A673 (cell line): ENCODE data around the gene TSEN2. TPM values are rescaled to one million over a fixed set of nuclear protein-coding genes. Genes with fewer than 3 reads are reported as not detected.

ENCODE experiments used
- BruUV-seq: library from RNA; stranded (reverse); fragments of 400-500 nt; replicated peaks from 2 replicates; lab custom pipeline; 2021; lab: Mats Ljungman, UMichigan
- CTCF ChIA-PET: fragments of 300-600 bp; sonication (Branson Sonifier 250); formaldehyde crosslinking; loops from one replicate; lab custom pipeline; 2022; ENCODE audit warnings: antibody characterized with exemption; lab: Charles Lee
- POLR2A ChIA-PET: fragments of 300-600 bp; sonication (Branson Sonifier 250); formaldehyde crosslinking; loops from one replicate; lab custom pipeline; 2022; ENCODE audit warnings: antibody characterized with exemption; ENCODE audit not compliant: low non-redundant PET; lab: Charles Lee
- DNase-seq: peaks from one replicate; pipeline ENCODE4 v3.0.0-alpha.2; 2015; ENCODE audit warnings: low spot score
- H3K27ac ChIP-seq: fragments of 200-600 bp; sonication (generic); 2 replicates; pipeline ENCODE4 v1.5.1; 2016; ENCODE audit warnings: mixed run types, low read depth, mild to moderate bottlenecking, mixed read lengths, antibody characterized with exemption, low read length; ENCODE audit not compliant: poor library complexity, severe bottlenecking
- H3K27me3 ChIP-seq: fragments of 200-600 bp; sonication (generic); replicated peaks from 2 replicates; pipeline ENCODE4 v1.6.1; 2017; ENCODE audit warnings: mixed run types, low read depth, mild to moderate bottlenecking, mixed read lengths, antibody characterized with exemption, low read length; ENCODE audit not compliant: insufficient read depth, poor library complexity
- H3K36me3 ChIP-seq: fragments of 200-600 bp; sonication (generic); 2 replicates; pipeline ENCODE4 v1.6.1; 2016; ENCODE audit warnings: mixed run types, mild to moderate bottlenecking, mixed read lengths, antibody characterized with exemption, low read length; ENCODE audit not compliant: insufficient read depth, poor library complexity, severe bottlenecking
- H3K4me1 ChIP-seq: fragments of 200-600 bp; sonication (generic); 2 replicates; pipeline ENCODE4 v1.6.1; 2017; ENCODE audit warnings: mixed run types, mild to moderate bottlenecking, mixed read lengths, antibody characterized with exemption, low read length; ENCODE audit not compliant: insufficient read depth, poor library complexity, severe bottlenecking
- H3K4me3 ChIP-seq: fragments of 200-600 bp; sonication (generic); 2 replicates; pipeline ENCODE4 v1.5.1; 2016; ENCODE audit warnings: low read depth, mixed run types, mild to moderate bottlenecking, mixed read lengths, low read length; ENCODE audit not compliant: poor library complexity, severe bottlenecking
- H3K9me3 ChIP-seq: fragments of 200-600 bp; sonication (generic); 2 replicates; pipeline ENCODE4 v1.6.1; 2016; ENCODE audit warnings: mixed run types, low read depth, mild to moderate bottlenecking, mixed read lengths, antibody characterized with exemption, low read length; ENCODE audit not compliant: poor library complexity, severe bottlenecking
- EZH2 ChIP-seq: fragments of 200-600 bp; sonication (generic); IDR thresholded peaks from 2 replicates; pipeline ENCODE4 v1.6.1; 2017; ENCODE audit warnings: borderline replicate concordance, low read depth, mild to moderate bottlenecking, mixed read lengths, antibody characterized with exemption, low read length; ENCODE audit not compliant: poor library complexity, severe bottlenecking
- intact Hi-C: fragments of 100-400 bp; cut with micrococcal nuclease; formaldehyde crosslinking; loops from one replicate; pipeline ENCODE4 v1.10.0; 2022; ENCODE audit not compliant: unreplicated experiment
- total RNA-seq: library from RNA; stranded (reverse); gene quantifications from 2 replicates; pipeline ENCODE4 v1.2.3, GENCODE V29; 2021
- TF ChIP-seq, protein P1 (sequence below): fragments of 300-800, 200-600 bp; sonication (generic); conservative IDR thresholded peaks from 2 replicates; pipeline ENCODE4 v1.5.1; 2017; ENCODE audit warnings: low read depth, mild to moderate bottlenecking, antibody characterized with exemption, low read length, moderate library complexity, mixed read lengths

TSEN2 gene
- total RNA-seq, 1 experiment from 2014 or later = 34.5 TPM

DNA sequence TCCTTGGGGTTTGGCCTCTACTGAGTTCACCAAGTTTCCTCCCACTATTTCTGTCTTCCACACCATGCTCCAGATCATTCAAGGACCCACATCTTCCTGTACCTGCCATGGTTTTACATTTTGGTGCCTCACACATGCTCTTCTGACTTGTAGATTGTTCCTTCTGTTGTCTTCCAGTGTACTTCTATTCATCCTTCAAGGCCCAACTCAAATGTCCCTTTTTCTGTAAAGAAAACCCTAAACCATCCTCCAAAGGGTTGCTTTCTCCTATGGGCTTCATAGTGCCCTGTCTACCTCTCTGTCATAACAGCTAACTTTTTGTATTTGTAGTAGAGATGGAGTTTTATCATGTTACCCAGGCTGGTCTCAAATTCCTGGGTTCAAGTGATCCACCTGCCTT, 20.1 kb upstream of the TSEN2 start:
- Histone ChIP-seq H3K27me3 (no peaks in the 10 kb centered on the region), H3K4me1 (no peaks in the 10 kb centered on the region), H3K9me3 (no peaks in the 10 kb centered on the region), H3K4me3 (no peak overlapping the region), H3K36me3 (no peaks in the 10 kb centered on the region), H3K27ac (no peak overlapping the region)
- TF ChIP-seq EZH2 = no peak
- TF ChIP-seq, protein P1, sequence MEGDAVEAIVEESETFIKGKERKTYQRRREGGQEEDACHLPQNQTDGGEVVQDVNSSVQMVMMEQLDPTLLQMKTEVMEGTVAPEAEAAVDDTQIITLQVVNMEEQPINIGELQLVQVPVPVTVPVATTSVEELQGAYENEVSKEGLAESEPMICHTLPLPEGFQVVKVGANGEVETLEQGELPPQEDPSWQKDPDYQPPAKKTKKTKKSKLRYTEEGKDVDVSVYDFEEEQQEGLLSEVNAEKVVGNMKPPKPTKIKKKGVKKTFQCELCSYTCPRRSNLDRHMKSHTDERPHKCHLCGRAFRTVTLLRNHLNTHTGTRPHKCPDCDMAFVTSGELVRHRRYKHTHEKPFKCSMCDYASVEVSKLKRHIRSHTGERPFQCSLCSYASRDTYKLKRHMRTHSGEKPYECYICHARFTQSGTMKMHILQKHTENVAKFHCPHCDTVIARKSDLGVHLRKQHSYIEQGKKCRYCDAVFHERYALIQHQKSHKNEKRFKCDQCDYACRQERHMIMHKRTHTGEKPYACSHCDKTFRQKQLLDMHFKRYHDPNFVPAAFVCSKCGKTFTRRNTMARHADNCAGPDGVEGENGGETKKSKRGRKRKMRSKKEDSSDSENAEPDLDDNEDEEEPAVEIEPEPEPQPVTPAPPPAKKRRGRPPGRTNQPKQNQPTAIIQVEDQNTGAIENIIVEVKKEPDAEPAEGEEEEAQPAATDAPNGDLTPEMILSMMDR = no peak
- no TSS peak for BruUV-seq
- ChIA-PET POLR2A (interaction anchor here (0.6 kb wide), 1 partner anchor 233 kb away, joined by 4 read pairs; no protein-coding TSS in a partner anchor), CTCF (no interaction called here)
- no peak for DNase-seq
- intact Hi-C loops = loop anchor here (10.0 kb wide), 1 partner anchor 159 kb away; no protein-coding TSS in a partner anchor

DNA sequence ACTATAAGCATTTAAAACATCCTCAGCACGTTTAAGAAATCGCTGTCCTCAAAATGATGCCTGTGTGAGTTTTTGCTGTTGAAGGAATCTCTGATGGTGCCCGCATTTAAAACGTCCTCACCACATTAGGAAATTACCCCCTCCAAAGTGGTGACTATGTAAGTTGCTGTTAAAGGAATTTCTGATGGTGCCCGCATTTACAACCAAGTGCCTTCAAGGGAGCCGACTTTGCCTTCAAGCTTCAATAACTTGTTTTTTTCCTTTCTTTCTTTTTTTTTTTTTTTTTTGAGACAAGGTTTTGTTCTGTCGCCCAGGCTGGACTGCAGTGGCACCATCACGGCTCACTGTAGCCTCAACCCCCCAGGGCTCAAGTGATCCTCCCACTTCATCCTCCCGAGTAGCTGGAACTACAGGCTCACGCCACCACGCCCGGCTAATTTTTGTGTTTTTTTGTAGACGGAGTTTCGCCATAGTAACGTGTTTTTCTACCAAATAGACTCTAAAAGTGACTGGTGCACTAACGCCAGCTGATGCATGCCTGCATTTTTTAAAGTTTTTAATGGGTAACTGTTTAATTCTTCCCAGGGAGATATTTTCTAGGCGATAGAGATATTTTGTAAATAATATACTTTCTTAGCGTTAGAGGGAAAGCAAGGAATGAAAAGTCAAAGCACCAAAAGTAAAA, 19.0 kb upstream of the TSEN2 start:
- Histone ChIP-seq H3K4me1 (no peaks in the 10 kb centered on the region), H3K27ac (no peak overlapping the region), H3K9me3 (no peaks in the 10 kb centered on the region), H3K36me3 (no peaks in the 10 kb centered on the region), H3K27me3 (no peaks in the 10 kb centered on the region), H3K4me3 (no peak overlapping the region)
- no peak for TF ChIP-seq EZH2
- DNase-seq = no peak
- POLR2A ChIA-PET = no interaction called here
- CTCF ChIA-PET = interaction anchor here (0.8 kb wide), 1 partner anchor 13 kb away, joined by 5 read pairs; no protein-coding TSS in a partner anchor
- intact Hi-C loops = loop anchor here (10.0 kb wide), 1 partner anchor 160 kb away; no protein-coding TSS in a partner anchor
- BruUV-seq = no TSS peak

DNA sequence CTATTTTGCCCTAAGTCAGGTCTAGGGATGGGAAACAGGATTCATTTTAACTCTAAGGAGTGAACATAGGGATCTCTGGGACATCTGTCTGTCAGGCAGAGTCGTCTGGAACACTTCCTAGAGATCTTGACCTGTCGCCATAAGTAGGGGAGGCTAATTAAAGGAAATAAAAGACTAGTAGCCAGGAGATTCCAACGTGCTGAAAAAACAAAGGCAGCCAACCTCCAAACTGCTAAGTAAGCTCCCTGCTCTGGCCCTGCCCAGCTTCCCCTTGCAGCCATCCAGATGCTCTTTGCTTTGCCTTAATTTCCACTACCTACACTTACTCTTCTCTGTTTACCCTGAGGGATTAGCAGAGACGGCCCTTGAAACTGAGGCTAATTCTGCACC, 18.4 kb upstream of the TSEN2 start:
- TF ChIP-seq EZH2 = no peak
- TF ChIP-seq, protein P1 = no peak
- H3K4me3 ChIP-seq = no peak overlapping the region
- H3K36me3 ChIP-seq = no peaks in the 10 kb centered on the region
- DNase-seq = no peak
- intact Hi-C loops = loop anchor here (10.0 kb wide), 1 partner anchor 161 kb away; no protein-coding TSS in a partner anchor
- no peaks in the 10 kb centered on the region for H3K27me3 ChIP-seq
- no peaks in the 10 kb centered on the region for H3K4me1 ChIP-seq
- BruUV-seq = no TSS peak
- no peaks in the 10 kb centered on the region for H3K9me3 ChIP-seq
- ChIA-PET CTCF (interaction anchor here (0.8 kb wide), 1 partner anchor 13 kb away, joined by 5 read pairs; no protein-coding TSS in a partner anchor), POLR2A (no interaction called here)
- no peak overlapping the region for H3K27ac ChIP-seq

DNA sequence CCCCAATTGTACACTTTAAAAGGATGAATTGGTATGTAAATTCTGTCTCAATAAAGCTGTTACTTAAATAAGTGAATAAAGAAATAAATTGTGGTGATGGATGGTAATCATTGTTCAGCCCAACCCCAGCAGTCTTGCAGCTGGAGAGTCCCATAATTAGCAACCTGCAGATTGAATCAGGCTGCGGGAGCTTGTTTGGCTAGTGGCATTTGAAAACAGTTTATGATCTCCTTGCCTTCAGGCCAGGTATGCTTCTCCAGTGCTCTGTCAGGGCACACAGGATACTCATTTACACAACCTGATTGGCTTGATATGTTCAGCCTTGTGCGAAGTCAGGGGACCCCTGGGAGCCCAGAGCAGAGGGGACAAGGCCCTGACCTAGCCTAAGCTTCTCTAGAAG, 16.5 kb upstream of the TSEN2 start:
- TF ChIP-seq, protein P1 = no peak
- no peak for TF ChIP-seq EZH2
- intact Hi-C loops = loop anchor here (10.0 kb wide), 1 partner anchor 163 kb away; no protein-coding TSS in a partner anchor
- ChIA-PET POLR2A (no interaction called here), CTCF (no interaction called here)
- Histone ChIP-seq H3K36me3 (no peaks in the 10 kb centered on the region), H3K4me3 (no peak overlapping the region), H3K4me1 (no peaks in the 10 kb centered on the region), H3K9me3 (no peaks in the 10 kb centered on the region), H3K27me3 (no peaks in the 10 kb centered on the region), H3K27ac (no peak overlapping the region)
- no TSS peak for BruUV-seq
- DNase-seq = no peak
